ENCODE measurements around the gene GAL. TPM values are rescaled to one million over a fixed set of nuclear protein-coding genes. Genes with fewer than 3 reads are reported as not detected.

Gene GAL
- total RNA-seq, 4 donors from 2014 or later: not detected

- Histone ChIP-seq H3K4me3 (no peak overlapping the region), H3K36me3 (no peaks in the 10 kb centered on the region), H3K9me3 (no peaks in the 10 kb centered on the region), H3K27ac (no peak overlapping the region), H3K27me3 (peaks cover 23 to 50% (median 39%) of the 10 kb centered on the region in 3 donors), H3K4me1 (peaks cover 0 to 6% of the 10 kb centered on the region in 2 donors)
- intact Hi-C loops (cut with DNase I; ENCODE audit: low total_unique reads) (no loop called here), in situ Hi-C loops (cut with MboI; ENCODE audit: low sequenced_read_pairs in 4 of 4) (no loop called here)
- DNase-seq (no peak), ATAC-seq (no peak)
- TF ChIP-seq, protein P1, sequence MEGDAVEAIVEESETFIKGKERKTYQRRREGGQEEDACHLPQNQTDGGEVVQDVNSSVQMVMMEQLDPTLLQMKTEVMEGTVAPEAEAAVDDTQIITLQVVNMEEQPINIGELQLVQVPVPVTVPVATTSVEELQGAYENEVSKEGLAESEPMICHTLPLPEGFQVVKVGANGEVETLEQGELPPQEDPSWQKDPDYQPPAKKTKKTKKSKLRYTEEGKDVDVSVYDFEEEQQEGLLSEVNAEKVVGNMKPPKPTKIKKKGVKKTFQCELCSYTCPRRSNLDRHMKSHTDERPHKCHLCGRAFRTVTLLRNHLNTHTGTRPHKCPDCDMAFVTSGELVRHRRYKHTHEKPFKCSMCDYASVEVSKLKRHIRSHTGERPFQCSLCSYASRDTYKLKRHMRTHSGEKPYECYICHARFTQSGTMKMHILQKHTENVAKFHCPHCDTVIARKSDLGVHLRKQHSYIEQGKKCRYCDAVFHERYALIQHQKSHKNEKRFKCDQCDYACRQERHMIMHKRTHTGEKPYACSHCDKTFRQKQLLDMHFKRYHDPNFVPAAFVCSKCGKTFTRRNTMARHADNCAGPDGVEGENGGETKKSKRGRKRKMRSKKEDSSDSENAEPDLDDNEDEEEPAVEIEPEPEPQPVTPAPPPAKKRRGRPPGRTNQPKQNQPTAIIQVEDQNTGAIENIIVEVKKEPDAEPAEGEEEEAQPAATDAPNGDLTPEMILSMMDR (IDR thresholded peaks at IDR 0.05 in 4 of 5, conservative IDR thresholded peaks at IDR 0.05 in 1 of 5): no peak
- no peak for TF ChIP-seq POLR2A (IDR thresholded peaks at IDR 0.05)
Measured at GRCh38 chr11:68683121-68683520, 1.2 kb upstream of the GAL start.

DNA sequence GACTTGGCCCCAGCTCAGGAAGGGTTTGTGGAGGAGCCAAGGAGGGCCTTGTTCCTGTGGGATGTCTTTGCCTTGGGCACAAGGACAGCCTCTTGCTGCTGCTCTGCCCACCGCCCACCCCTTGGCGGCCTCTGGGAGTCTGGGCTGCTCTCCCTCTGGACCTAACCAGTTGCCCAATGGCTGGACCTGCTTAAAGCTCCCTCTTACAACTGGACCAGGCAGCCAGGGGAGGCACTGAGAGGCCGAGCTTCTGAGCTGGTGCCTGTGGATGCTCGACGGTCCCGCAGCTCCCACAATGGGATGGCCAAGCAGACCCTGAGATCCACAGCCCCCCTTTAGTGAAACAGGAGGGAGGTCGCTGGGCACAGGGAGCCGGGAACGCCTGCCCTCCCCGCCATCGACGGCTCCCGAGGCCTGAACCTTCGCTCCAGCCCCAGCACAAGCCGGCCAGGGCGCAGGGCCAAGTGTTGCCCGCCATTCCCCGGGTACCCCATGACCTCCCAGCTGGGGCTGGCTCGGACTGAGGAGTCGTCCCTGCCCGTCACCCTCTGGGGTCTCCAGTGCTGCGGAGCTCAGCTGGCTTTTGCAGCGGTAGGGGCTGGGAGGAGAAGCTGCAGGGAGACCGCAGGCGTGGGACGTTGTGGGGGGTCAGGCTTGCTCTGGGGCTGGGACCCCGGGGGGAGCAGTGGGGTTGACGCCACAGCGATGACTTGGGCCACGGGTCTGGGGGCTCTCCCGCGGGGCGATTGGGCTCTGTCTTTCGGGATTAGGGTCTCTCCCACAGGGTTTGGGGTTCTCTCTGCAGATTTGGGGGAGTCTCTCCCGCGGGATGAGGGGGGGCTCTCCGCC is 584 bp upstream of the GAL start:
- in situ Hi-C loops (cut with MboI; ENCODE audit: low sequenced_read_pairs in 4 of 4): no loop called here
- no peaks in the 10 kb centered on the region for H3K9me3 ChIP-seq
- intact Hi-C loops (cut with DNase I; ENCODE audit: low total_unique reads): no loop called here
- H3K27ac ChIP-seq: no peak overlapping the region
- H3K4me1 ChIP-seq: peaks cover 0 to 6% of the 10 kb centered on the region in 2 donors
- H3K4me3 ChIP-seq: peak overlapping the region in 1 of 4 donors; percentile 27
- TF ChIP-seq POLR2A (IDR thresholded peaks at IDR 0.05): no peak
- TF ChIP-seq, protein P1 (IDR thresholded peaks at IDR 0.05 in 4 of 5, conservative IDR thresholded peaks at IDR 0.05 in 1 of 5): no peak
- H3K36me3 ChIP-seq: no peaks in the 10 kb centered on the region
- no peak for ATAC-seq
- peaks cover 27 to 53% (median 39%) of the 10 kb centered on the region in 3 donors for H3K27me3 ChIP-seq
- no peak for DNase-seq

GRCh38 chr11:68685656-68686380 is 1.5 kb downstream of the GAL start:
- no peak for ATAC-seq

DNA sequence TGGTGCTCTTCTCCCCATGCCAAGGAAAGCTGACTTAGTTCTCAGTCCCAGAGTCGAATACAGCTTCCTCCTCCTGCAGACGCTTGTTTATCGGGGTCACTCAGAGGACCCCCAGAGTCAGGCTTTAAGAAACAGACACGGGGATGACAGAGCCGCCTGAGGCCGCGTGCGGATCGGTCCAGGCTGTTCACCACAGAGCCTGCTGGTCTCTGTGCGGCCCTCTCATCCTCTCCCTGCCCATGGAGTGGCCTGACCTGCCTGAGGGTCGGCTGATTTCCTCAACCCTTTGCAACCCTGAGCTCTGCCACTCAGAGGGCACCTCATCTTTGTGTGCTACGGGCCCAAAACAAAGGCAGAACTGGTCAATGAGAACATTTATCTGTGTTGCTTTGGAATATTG is 2.1 kb downstream of the GAL start:
- no peak overlapping the region for H3K27ac ChIP-seq
- in situ Hi-C loops (cut with MboI; ENCODE audit: low sequenced_read_pairs in 4 of 4) (no loop called here), intact Hi-C loops (cut with DNase I; ENCODE audit: low total_unique reads) (no loop called here)
- TF ChIP-seq POLR2A (IDR thresholded peaks at IDR 0.05): no peak
- TF ChIP-seq, protein P1 (IDR thresholded peaks at IDR 0.05 in 4 of 5, conservative IDR thresholded peaks at IDR 0.05 in 1 of 5): no peak
- peaks cover 0 to 6% of the 10 kb centered on the region in 2 donors for H3K4me1 ChIP-seq
- no peaks in the 10 kb centered on the region for H3K36me3 ChIP-seq
- ATAC-seq (no peak), DNase-seq (no peak)
- H3K9me3 ChIP-seq: no peaks in the 10 kb centered on the region
- no peak overlapping the region for H3K4me3 ChIP-seq
- H3K27me3 ChIP-seq: peaks cover 39 to 56% (median 40%) of the 10 kb centered on the region in 3 donors

More at GRCh38 chr11:68685656-68686380, 1.5 kb downstream of the GAL start:
- in situ Hi-C loops (cut with MboI; ENCODE audit: low sequenced_read_pairs in 4 of 4): no loop called here
- H3K4me3 ChIP-seq: no peak overlapping the region
- no peaks in the 10 kb centered on the region for H3K9me3 ChIP-seq
- DNase-seq: no peak
- TF ChIP-seq POLR2A (IDR thresholded peaks at IDR 0.05): no peak
- TF ChIP-seq, protein P1 (IDR thresholded peaks at IDR 0.05 in 4 of 5, conservative IDR thresholded peaks at IDR 0.05 in 1 of 5): no peak
- no peaks in the 10 kb centered on the region for H3K36me3 ChIP-seq
- H3K27me3 ChIP-seq: peaks cover 34 to 56% (median 39%) of the 10 kb centered on the region in 3 donors
- H3K4me1 ChIP-seq: peaks cover 0 to 6% of the 10 kb centered on the region in 2 donors
- H3K27ac ChIP-seq: no peak overlapping the region
- intact Hi-C loops (cut with DNase I; ENCODE audit: low total_unique reads): no loop called here
